GM19452 (cell line): Measurements from ENCODE around the gene EFNA5.
"Not testable (repeated sequence)": the region's sequence is repeated elsewhere in the genome, so short reads cannot be mapped to it uniquely, and the experiment has no call there.

ENCODE experiments used
- ATAC-seq: cut with Tn5 transposase; IDR thresholded peaks from one replicate; pipeline ENCODE4 v1.9.1; 2021; ENCODE audit not compliant: unreplicated experiment

EFNA5 gene

GRCh38 chr5:107466233-107466769 is 204.4 kb downstream of the EFNA5 start:
- no peak for ATAC-seq

- no peak for ATAC-seq
Observed at GRCh38 chr5:107464876-107465275, 205.9 kb downstream of the EFNA5 start.

- peak; percentile 58 for ATAC-seq
Observed at GRCh38 chr5:107464416-107464815, 206.3 kb downstream of the EFNA5 start.

- no peak for ATAC-seq
Observed at GRCh38 chr5:107463731-107464130, 207.0 kb downstream of the EFNA5 start.

- ATAC-seq: no peak
Observed at GRCh38 chr5:107461770-107462169, 209.0 kb downstream of the EFNA5 start.

- no peak for ATAC-seq
Observed at GRCh38 chr5:107460789-107461188, 209.9 kb downstream of the EFNA5 start.

- ATAC-seq: no peak
Observed at GRCh38 chr5:107459605-107460004, 211.1 kb downstream of the EFNA5 start.

- ATAC-seq: no peak
Observed at GRCh38 chr5:107458322-107458721, 212.4 kb downstream of the EFNA5 start.

GRCh38 chr5:107457881-107458280 is 212.9 kb downstream of the EFNA5 start:
- ATAC-seq: no peak

GRCh38 chr5:107457138-107457537 is 213.6 kb downstream of the EFNA5 start:
- no peak for ATAC-seq

- peak; percentile 88 for ATAC-seq
Observed at GRCh38 chr5:107456281-107456715, 214.4 kb downstream of the EFNA5 start.

- no peak for ATAC-seq
Observed at GRCh38 chr5:107455111-107455544, 215.6 kb downstream of the EFNA5 start.

- not testable (repeated sequence) for ATAC-seq
Observed at GRCh38 chr5:107451827-107452226, 218.9 kb downstream of the EFNA5 start.

GRCh38 chr5:107451028-107451427 is 219.7 kb downstream of the EFNA5 start:
- no peak for ATAC-seq

GRCh38 chr5:107450531-107450930 is 220.2 kb downstream of the EFNA5 start:
- ATAC-seq: no peak

- no peak for ATAC-seq
Observed at GRCh38 chr5:107449369-107449768, 221.4 kb downstream of the EFNA5 start.

GRCh38 chr5:107447587-107447986 is 223.2 kb downstream of the EFNA5 start:
- no peak for ATAC-seq

GRCh38 chr5:107446972-107447371 is 223.8 kb downstream of the EFNA5 start:
- ATAC-seq: no peak

- ATAC-seq: no peak
Observed at GRCh38 chr5:107444300-107444699, 226.4 kb downstream of the EFNA5 start.

GRCh38 chr5:107443897-107444296 is 226.8 kb downstream of the EFNA5 start:
- no peak for ATAC-seq

- ATAC-seq: no peak
Observed at GRCh38 chr5:107442452-107442851, 228.3 kb downstream of the EFNA5 start.

- no peak for ATAC-seq
Observed at GRCh38 chr5:107439832-107440231, 230.9 kb downstream of the EFNA5 start.

GRCh38 chr5:107437986-107438510 is 232.7 kb downstream of the EFNA5 start:
- ATAC-seq: no peak
